CD14-positive monocyte (primary cell): ENCODE results near the gene CEACAM18. TPM values are rescaled to one million over a fixed set of nuclear protein-coding genes. Genes with fewer than 3 reads are reported as not detected.

ENCODE experiments used
- DNase-seq, 3 donors: peaks; one replicate each; pipeline ENCODE4 v3.0.0-alpha.2; 2011 to 2022
- H2AFZ ChIP-seq: 2 replicates; pipeline ENCODE4 v1.6.0; 2012; ENCODE audit warnings: mild to moderate bottlenecking, low read depth, low read length, inconsistent platforms; ENCODE audit not compliant: insufficient read depth, poor library complexity, severe bottlenecking
- H3K27ac ChIP-seq, 2 donors: 1 replicate in 1 of 2; 2 replicates in 1 of 2; pipeline ENCODE4 v1.5.1; 2012 to 2013; ENCODE audit warnings: low read length in 2 of 2, control low read depth in 1 of 2, inconsistent platforms in 1 of 2, low read depth in 1 of 2, mild to moderate bottlenecking in 1 of 2
- H3K27me3 ChIP-seq, 2 donors: one replicate each; pipeline versions ENCODE4 v1.6.0 to v1.6.1; 2011 to 2013; ENCODE audit warnings: low read length in 2 of 2; ENCODE audit not compliant: control insufficient read depth in 2 of 2, insufficient read depth in 2 of 2
- H3K36me3 ChIP-seq, 2 donors: replicated peaks in 1 of 2; 1 replicate in 1 of 2; 2 replicates in 1 of 2; pipeline versions ENCODE4 v1.5.1 to v1.6.1; 2012 to 2013; ENCODE audit warnings: low read length in 2 of 2, control low read depth in 1 of 2, inconsistent platforms in 1 of 2, mild to moderate bottlenecking in 1 of 2; ENCODE audit not compliant: insufficient read depth in 2 of 2, control insufficient read depth in 1 of 2
- H3K4me1 ChIP-seq, 2 donors: 1 replicate in 1 of 2; 2 replicates in 1 of 2; pipeline versions ENCODE4 v1.5.1 to v1.6.1; 2012 to 2013; ENCODE audit warnings: low read length in 2 of 2, control low read depth in 1 of 2, inconsistent platforms in 1 of 2, mild to moderate bottlenecking in 1 of 2, moderate library complexity in 1 of 2; ENCODE audit not compliant: insufficient read depth in 2 of 2, control insufficient read depth in 1 of 2
- H3K4me2 ChIP-seq: replicated peaks from 2 replicates; pipeline ENCODE3; 2012; ENCODE audit warnings: low read length, moderate library complexity, mild to moderate bottlenecking; ENCODE audit not compliant: poor library complexity, severe bottlenecking; ENCODE audit errors: extremely low read depth
- H3K4me3 ChIP-seq, 3 experiments: fragments of 200-600 bp in 1 of 3; sonication (generic) in 1 of 3; replicated peaks in 1 of 3; 1 replicate in 2 of 3; 2 replicates in 1 of 3; pipeline ENCODE4 v1.5.1; 2011 to 2013; ENCODE audit warnings: low read length in 3 of 3, mild to moderate bottlenecking in 3 of 3, control low read depth in 2 of 3, low read depth in 2 of 3, inconsistent platforms in 1 of 3, moderate library complexity in 1 of 3
- H3K79me2 ChIP-seq: 2 replicates; pipeline ENCODE4 v1.6.0; 2012; ENCODE audit warnings: mild to moderate bottlenecking, control low read depth, inconsistent platforms, low read length, moderate library complexity; ENCODE audit not compliant: insufficient read depth
- H3K9ac ChIP-seq: 2 replicates; pipeline ENCODE4 v1.6.0; 2017; ENCODE audit warnings: low read length, mild to moderate bottlenecking; ENCODE audit not compliant: insufficient read depth, poor library complexity, severe bottlenecking
- H3K9me3 ChIP-seq, 2 donors: replicated peaks in 1 of 2; 1 replicate in 1 of 2; 2 replicates in 1 of 2; pipeline versions ENCODE4 v1.5.1 to v1.6.1; 2012 to 2013; ENCODE audit warnings: low read length in 2 of 2, control low read depth in 1 of 2; ENCODE audit not compliant: control insufficient read depth in 1 of 2, insufficient read depth in 1 of 2
- H4K20me1 ChIP-seq: 2 replicates; pipeline ENCODE4 v1.6.0; 2012; ENCODE audit warnings: mild to moderate bottlenecking, low read length, control low read depth, moderate library complexity; ENCODE audit not compliant: insufficient read depth
- H3K27ac Mint-ChIP-seq, 7 donors: one replicate each; pipeline ENCODE4 v1.8.0; 2020; ENCODE audit warnings: mild to moderate bottlenecking in 7 of 7, mixed read lengths in 7 of 7, moderate library complexity in 6 of 7, inconsistent platforms in 2 of 7
- H3K27me3 Mint-ChIP-seq, 3 donors: one replicate each; pipeline ENCODE4 v1.8.0; 2021 to 2022; ENCODE audit warnings: low read depth in 3 of 3, mild to moderate bottlenecking in 3 of 3, mixed read lengths in 3 of 3, moderate library complexity in 3 of 3, inconsistent platforms in 1 of 3
- H3K36me3 Mint-ChIP-seq, 2 donors: one replicate each; pipeline ENCODE4 v1.8.0; 2020; ENCODE audit warnings: mixed read lengths in 2 of 2, inconsistent platforms in 1 of 2, mild to moderate bottlenecking in 1 of 2
- H3K4me1 Mint-ChIP-seq: one replicate; pipeline ENCODE4 v1.8.0; 2020; ENCODE audit warnings: mild to moderate bottlenecking, mixed read lengths
- H3K4me3 Mint-ChIP-seq, 2 donors: one replicate each; pipeline ENCODE4 v1.8.0; 2020; ENCODE audit warnings: mild to moderate bottlenecking in 2 of 2, mixed read lengths in 2 of 2, moderate library complexity in 1 of 2
- H3K9me3 Mint-ChIP-seq, 7 donors: one replicate each; pipeline ENCODE4 v1.8.0; 2020 to 2022; ENCODE audit warnings: mixed read lengths in 7 of 7, mild to moderate bottlenecking in 6 of 7, moderate library complexity in 6 of 7, inconsistent platforms in 2 of 7
- CTCF ChIP-seq: fragments of 200-600 bp; IDR thresholded peaks from one replicate; pipeline ENCODE4 v1.8.0; 2022; ENCODE audit warnings: antibody characterized with exemption, mild to moderate bottlenecking
- WGBS: methylation state at CpG from one replicate; pipeline ENCODE4 v1.1.5; 2013; ENCODE audit warnings: missing lambda C conversion rate; ENCODE audit not compliant: insufficient coverage; 5-methylcytosine and 5-hydroxymethylcytosine counted together
- intact Hi-C, 2 donors: fragments of 100-400 bp; cut with micrococcal nuclease; formaldehyde crosslinking; loops; one replicate each; pipeline versions ENCODE4 v1.15.0 to v1.15.1; 2023
- polyA plus RNA-seq, 3 donors: library from polyadenylated mRNA; depleted of rRNA in 1 of 3; unstranded in 2 of 3; stranded (reverse) in 1 of 3; fragments of 300-500 nt in 2 of 3; fragments of >200 nt in 1 of 3; fragmentation: Illumina TruSeq in 2 of 3; gene quantifications; 1 replicate in 2 of 3; 2 replicates in 1 of 3; pipeline ENCODE4 v1.2.3, GENCODE V29; 2012 to 2021

The CEACAM18 gene
- polyA plus RNA-seq, 3 donors, result not detected

GRCh38 chr19:51531349-51532315 is 53.3 kb downstream of the CEACAM18 start, which contains the start of gene SIGLEC6:
SIGLEC6 (minus strand) TSS chr19:51531670; CDS start chr19:51531648, 22 bp downstream.
- intact Hi-C loops, result no loop called here
- DNase-seq, result peak; percentile 84 to 91 (median 86)
- Mint-ChIP-seq H3K36me3 (no peaks in the 10 kb centered on the region), H3K9me3 (peaks cover 0 to 2% (median 0%) of the 10 kb centered on the region in 7 donors), H3K27me3 (peaks cover 3 to 12% (median 6%) of the 10 kb centered on the region in 3 donors), H3K27ac (peak within 1 kb of the TSS in 3 of 7 donors; percentile 20 to 69 (median 52)), H3K4me1 (peaks cover 14% of the 10 kb centered on the region), H3K4me3 (peak within 1 kb of the TSS; percentile 59 to 72)
- peaks cover 15% of the 10 kb centered on the region in 2 donors for H3K4me1 ChIP-seq
- peak within 1 kb of the TSS; percentile 71 for H3K4me2 ChIP-seq
- WGBS, result 8% methylated on average over 19 of the region's 25 CpGs
- no peak within 1 kb of the TSS for H3K9ac ChIP-seq
- no peaks in the 10 kb centered on the region for H3K9me3 ChIP-seq
- no peak for TF ChIP-seq CTCF
- peak within 1 kb of the TSS in 1 of 2 donors; percentile 50 for H3K27ac ChIP-seq
- H3K4me3 ChIP-seq, result peak within 1 kb of the TSS in 1 of 3 experiments; percentile 55
- H2AFZ ChIP-seq, result peak within 1 kb of the TSS; percentile 52
- H3K36me3 ChIP-seq, result no peaks in the 10 kb centered on the region
- no peaks in the 10 kb centered on the region for H4K20me1 ChIP-seq
- H3K79me2 ChIP-seq, result no peaks in the 10 kb centered on the region
- no peaks in the 10 kb centered on the region for H3K27me3 ChIP-seq

GRCh38 chr19:51535535-51535934 is 57.2 kb downstream of the CEACAM18 start:
- Histone ChIP-seq H3K27me3 (peaks cover 6% of the 10 kb centered on the region in 2 donors), H3K36me3 (no peaks in the 10 kb centered on the region), H3K79me2 (no peaks in the 10 kb centered on the region), H3K4me2 (no peak overlapping the region), H3K4me1 (peaks cover 15% of the 10 kb centered on the region in 2 donors), H3K9me3 (no peaks in the 10 kb centered on the region), H4K20me1 (no peaks in the 10 kb centered on the region), H2AFZ (no peak overlapping the region), H3K27ac (no peak overlapping the region), H3K4me3 (no peak overlapping the region), H3K9ac (no peak overlapping the region)
- no peak for DNase-seq
- no peak overlapping the region for H3K4me3 Mint-ChIP-seq
- intact Hi-C loops, result no loop called here
- peaks cover 7 to 14% (median 13%) of the 10 kb centered on the region in 3 donors for H3K27me3 Mint-ChIP-seq
- TF ChIP-seq CTCF, result no peak
- WGBS, result no CpG with 5 or more reads among the region's 1 CpG
- H3K9me3 Mint-ChIP-seq, result peaks cover 0 to 2% (median 0%) of the 10 kb centered on the region in 7 donors
- H3K36me3 Mint-ChIP-seq, result no peaks in the 10 kb centered on the region
- no peak overlapping the region for H3K27ac Mint-ChIP-seq
- peaks cover 14% of the 10 kb centered on the region for H3K4me1 Mint-ChIP-seq
